ENCODE measurements around the gene LARP1B.
"Not testable (repeated sequence)": the region's sequence is repeated elsewhere in the genome, so short reads cannot be mapped to it uniquely, and the experiment has no call there.

The LARP1B gene

GRCh38 chr4:128056396-128056795 is 4.7 kb upstream of the LARP1B start:
- no peak for TF ChIP-seq ZFX (IDR thresholded peaks at IDR 0.05; ENCODE audit: borderline replicate concordance)
- no peak for TF ChIP-seq CTCF (IDR thresholded peaks at IDR 0.05)
- H3K27ac ChIP-seq: no peak overlapping the region

GRCh38 chr4:128060121-128060698 is 902 bp upstream of the LARP1B start:
- H3K27ac ChIP-seq: peak overlapping the region; percentile 96
- no peak for TF ChIP-seq CTCF (IDR thresholded peaks at IDR 0.05)
- no peak for TF ChIP-seq ZFX (IDR thresholded peaks at IDR 0.05; ENCODE audit: borderline replicate concordance)

GRCh38 chr4:128061566-128062536 is 739 bp downstream of the LARP1B start:
- H3K27ac ChIP-seq: peak overlapping the region; percentile 96
- TF ChIP-seq ZFX (IDR thresholded peaks at IDR 0.05; ENCODE audit: borderline replicate concordance) (no peak), CTCF (IDR thresholded peaks at IDR 0.05) (peak; percentile 49)

- not testable (repeated sequence) for H3K27ac ChIP-seq
Measured at GRCh38 chr4:128066453-128066820, 5.3 kb downstream of the LARP1B start.

- no peak overlapping the region for H3K27ac ChIP-seq
- TF ChIP-seq ZFX (IDR thresholded peaks at IDR 0.05; ENCODE audit: borderline replicate concordance) (no peak), CTCF (IDR thresholded peaks at IDR 0.05) (peak; percentile 71)
Measured at GRCh38 chr4:128068918-128069317, 7.8 kb downstream of the LARP1B start.

- TF ChIP-seq ZFX (IDR thresholded peaks at IDR 0.05; ENCODE audit: borderline replicate concordance): no peak
- no peak for TF ChIP-seq CTCF (IDR thresholded peaks at IDR 0.05)
- no peak overlapping the region for H3K27ac ChIP-seq
Measured at GRCh38 chr4:128076464-128076863, 15.4 kb downstream of the LARP1B start.

GRCh38 chr4:128095293-128095692 is 34.2 kb downstream of the LARP1B start:
- not testable (repeated sequence) for H3K27ac ChIP-seq

- no peak overlapping the region for H3K27ac ChIP-seq
- TF ChIP-seq CTCF (IDR thresholded peaks at IDR 0.05) (no peak), ZFX (IDR thresholded peaks at IDR 0.05; ENCODE audit: borderline replicate concordance) (no peak)
Measured at GRCh38 chr4:128107766-128108165, 46.7 kb downstream of the LARP1B start.

Measured in 22Rv1 (cell line).